PC-9 (cell line): ENCODE measurements around the gene DKK3. TPM values are rescaled to one million over a fixed set of nuclear protein-coding genes. Genes with fewer than 3 reads are reported as not detected.

Experiments
- BruUV-seq: library from RNA; stranded (reverse); fragments of 400-500 nt; replicated peaks from 2 replicates; lab custom pipeline; 2021; lab: Mats Ljungman, UMichigan
- CTCF ChIA-PET: fragments of 300-600 bp; sonication (Branson Sonifier 250); formaldehyde crosslinking; loops from one replicate; lab custom pipeline; 2022; ENCODE audit warnings: antibody characterized with exemption; lab: Charles Lee
- POLR2A ChIA-PET: fragments of 300-600 bp; sonication (Branson Sonifier 250); formaldehyde crosslinking; loops from one replicate; lab custom pipeline; 2022; ENCODE audit warnings: antibody characterized with exemption; ENCODE audit not compliant: unreplicated experiment; lab: Charles Lee
- DNase-seq, 2 experiments: peaks; one replicate each; pipeline versions ENCODE4 v3.0.0 to v3.0.0-alpha.2; 2015 to 2022; ENCODE audit warnings: mixed read lengths in 1 of 2
- H2AFZ ChIP-seq: fragments of 200-600 bp; sonication (generic); 2 replicates; pipeline ENCODE4 v1.8.1; 2017; ENCODE audit warnings: antibody characterized with exemption
- H3F3A ChIP-seq: fragments of 200-600 bp; sonication (generic); 2 replicates; pipeline ENCODE4 v1.8.1; 2017; ENCODE audit warnings: antibody characterized with exemption, mild to moderate bottlenecking, low read depth; ENCODE audit not compliant: insufficient read depth
- H3K27ac ChIP-seq: fragments of 200-600 bp; sonication (generic); 2 replicates; pipeline ENCODE4 v1.6.1; 2016; ENCODE audit warnings: mixed run types
- H3K27me3 ChIP-seq: fragments of 200-600 bp; sonication (generic); 2 replicates; pipeline ENCODE4 v1.6.1; 2016; ENCODE audit warnings: low read depth, mixed run types; ENCODE audit not compliant: insufficient read depth
- H3K36me3 ChIP-seq: fragments of 200-600 bp; sonication (generic); 2 replicates; pipeline ENCODE4 v1.6.1; 2016; ENCODE audit warnings: low read depth, mixed run types
- H3K4me1 ChIP-seq: fragments of 200-600 bp; sonication (generic); replicated peaks from 2 replicates; pipeline ENCODE4 v1.6.1; 2016; ENCODE audit warnings: mixed run types; ENCODE audit not compliant: insufficient read depth
- H3K4me2 ChIP-seq: fragments of 200-600 bp; sonication (generic); 2 replicates; pipeline ENCODE4 v1.6.1; 2017; ENCODE audit warnings: mixed run types
- H3K4me3 ChIP-seq: fragments of 200-600 bp; sonication (generic); 2 replicates; pipeline ENCODE4 v1.6.1; 2016; ENCODE audit warnings: mixed run types
- H3K79me2 ChIP-seq: fragments of 200-600 bp; sonication (generic); 2 replicates; pipeline ENCODE4 v1.6.1; 2017; ENCODE audit warnings: low read depth, mixed run types
- H3K9me2 ChIP-seq: fragments of 200-600 bp; sonication (generic); 2 replicates; pipeline ENCODE4 v1.8.1; 2017; ENCODE audit warnings: mild to moderate bottlenecking; ENCODE audit not compliant: insufficient read depth
- H3K9me3 ChIP-seq: fragments of 200-600 bp; sonication (generic); 2 replicates; pipeline ENCODE4 v1.8.1; 2016; ENCODE audit warnings: low read depth; ENCODE audit not compliant: insufficient read depth
- H4K20me1 ChIP-seq: fragments of 200-600 bp; sonication (generic); 2 replicates; pipeline ENCODE4 v1.8.1; 2017; ENCODE audit not compliant: insufficient read depth
- EZH2 ChIP-seq: fragments of 200-600 bp; sonication (generic); IDR thresholded peaks from 2 replicates; pipeline ENCODE4 v1.8.0; 2017; ENCODE audit warnings: antibody characterized with exemption, low read depth
- intact Hi-C: fragments of 100-400 bp; cut with micrococcal nuclease; formaldehyde crosslinking; loops from one replicate; pipeline ENCODE4 v1.10.0; 2022; ENCODE audit not compliant: unreplicated experiment
- total RNA-seq: library from RNA; stranded (reverse); gene quantifications from 2 replicates; pipeline ENCODE4 v1.2.3, GENCODE V29; 2021
- TF ChIP-seq, protein P1 (sequence below): fragments of 200-600 bp; sonication (generic); conservative IDR thresholded peaks from 2 replicates; pipeline ENCODE4 v1.6.1; 2017; ENCODE audit warnings: mixed run types, antibody characterized with exemption, mild to moderate bottlenecking, moderate library complexity

The DKK3 gene
- total RNA-seq, 1 experiment from 2014 or later = 11.5 TPM

DNA sequence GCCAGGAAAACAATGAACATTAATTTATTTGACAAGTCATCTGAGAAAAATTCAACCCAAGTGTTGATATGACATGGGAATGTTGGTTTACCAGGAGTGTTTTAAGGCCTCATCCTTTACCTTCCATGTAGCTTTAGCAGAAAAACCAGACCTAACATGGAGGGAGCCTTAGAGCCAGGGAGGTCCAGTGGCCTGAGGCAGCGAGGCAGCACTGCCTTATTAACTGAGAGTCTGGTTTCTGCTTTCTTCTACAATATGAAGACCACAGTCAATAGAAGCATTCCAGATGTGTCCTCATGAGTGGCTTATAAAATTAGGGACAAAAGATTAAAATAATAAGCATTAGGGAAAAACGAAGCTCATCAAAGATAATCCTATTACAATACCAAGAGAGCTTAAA lies 61.5 kb downstream of the DKK3 start:
- H3K27me3 ChIP-seq = no peaks in the 10 kb centered on the region
- DNase-seq = no peak
- intact Hi-C loops = no loop called here
- no peaks in the 10 kb centered on the region for H3F3A ChIP-seq
- CTCF ChIA-PET = no interaction called here
- no peaks in the 10 kb centered on the region for H3K9me2 ChIP-seq
- BruUV-seq = no TSS peak
- H3K4me2 ChIP-seq = no peak overlapping the region
- no peak overlapping the region for H3K4me3 ChIP-seq
- POLR2A ChIA-PET = no interaction called here
- no peaks in the 10 kb centered on the region for H3K36me3 ChIP-seq
- no peak for TF ChIP-seq EZH2
- TF ChIP-seq, protein P1, sequence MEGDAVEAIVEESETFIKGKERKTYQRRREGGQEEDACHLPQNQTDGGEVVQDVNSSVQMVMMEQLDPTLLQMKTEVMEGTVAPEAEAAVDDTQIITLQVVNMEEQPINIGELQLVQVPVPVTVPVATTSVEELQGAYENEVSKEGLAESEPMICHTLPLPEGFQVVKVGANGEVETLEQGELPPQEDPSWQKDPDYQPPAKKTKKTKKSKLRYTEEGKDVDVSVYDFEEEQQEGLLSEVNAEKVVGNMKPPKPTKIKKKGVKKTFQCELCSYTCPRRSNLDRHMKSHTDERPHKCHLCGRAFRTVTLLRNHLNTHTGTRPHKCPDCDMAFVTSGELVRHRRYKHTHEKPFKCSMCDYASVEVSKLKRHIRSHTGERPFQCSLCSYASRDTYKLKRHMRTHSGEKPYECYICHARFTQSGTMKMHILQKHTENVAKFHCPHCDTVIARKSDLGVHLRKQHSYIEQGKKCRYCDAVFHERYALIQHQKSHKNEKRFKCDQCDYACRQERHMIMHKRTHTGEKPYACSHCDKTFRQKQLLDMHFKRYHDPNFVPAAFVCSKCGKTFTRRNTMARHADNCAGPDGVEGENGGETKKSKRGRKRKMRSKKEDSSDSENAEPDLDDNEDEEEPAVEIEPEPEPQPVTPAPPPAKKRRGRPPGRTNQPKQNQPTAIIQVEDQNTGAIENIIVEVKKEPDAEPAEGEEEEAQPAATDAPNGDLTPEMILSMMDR = no peak
- H3K27ac ChIP-seq = no peak overlapping the region
- no peaks in the 10 kb centered on the region for H3K9me3 ChIP-seq
- no peaks in the 10 kb centered on the region for H4K20me1 ChIP-seq
- no peaks in the 10 kb centered on the region for H3K4me1 ChIP-seq
- H3K79me2 ChIP-seq = no peaks in the 10 kb centered on the region
- no peak overlapping the region for H2AFZ ChIP-seq

DNA sequence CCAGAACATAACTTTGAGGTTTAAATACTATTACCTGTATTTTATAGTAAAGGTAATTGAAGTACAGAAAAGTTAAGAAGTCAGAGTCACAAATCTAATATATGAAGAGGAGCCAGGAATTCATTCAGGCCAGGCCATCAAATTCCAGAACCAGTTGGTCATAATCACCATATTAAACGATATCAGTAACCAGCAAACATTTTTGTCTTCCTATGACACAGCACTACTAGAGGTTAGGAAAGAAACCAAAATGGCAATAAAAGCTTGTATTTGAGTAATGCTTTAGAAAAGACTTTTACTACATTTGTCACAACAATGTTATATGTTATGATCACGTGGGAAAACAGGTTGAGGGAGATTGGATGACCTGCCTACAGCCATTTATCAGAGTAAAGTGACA lies 62.2 kb downstream of the DKK3 start:
- no TSS peak for BruUV-seq
- no peaks in the 10 kb centered on the region for H3K4me1 ChIP-seq
- H3F3A ChIP-seq = no peaks in the 10 kb centered on the region

DNA sequence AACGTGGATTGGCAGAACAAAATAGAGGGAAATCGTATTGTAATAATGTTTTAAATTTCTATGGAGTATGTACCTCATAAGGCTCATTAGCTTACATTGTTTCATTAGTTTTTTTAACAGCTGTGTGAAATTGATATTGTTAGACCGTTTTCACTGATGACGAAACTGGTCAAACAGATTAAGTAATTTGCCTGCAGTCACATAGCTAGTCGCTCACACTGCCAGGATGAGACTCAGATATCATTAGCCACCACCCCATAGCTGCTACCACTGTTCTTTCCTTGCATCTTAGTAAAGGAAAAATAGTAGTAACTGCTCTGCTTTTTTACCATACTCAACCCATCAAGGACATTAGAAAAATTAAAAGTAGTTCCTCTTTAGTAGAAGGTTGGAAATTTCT lies 64.0 kb downstream of the DKK3 start:
- Histone ChIP-seq H3K9me2 (no peaks in the 10 kb centered on the region), H3K4me2 (no peak overlapping the region), H3K4me3 (no peak overlapping the region), H3K27me3 (no peaks in the 10 kb centered on the region), H2AFZ (no peak overlapping the region), H3K9me3 (no peaks in the 10 kb centered on the region), H3K79me2 (no peaks in the 10 kb centered on the region), H3K36me3 (no peaks in the 10 kb centered on the region), H4K20me1 (no peaks in the 10 kb centered on the region), H3K4me1 (no peaks in the 10 kb centered on the region), H3F3A (no peaks in the 10 kb centered on the region), H3K27ac (no peak overlapping the region)
- ChIA-PET POLR2A (no interaction called here), CTCF (no interaction called here)
- intact Hi-C loops = no loop called here
- TF ChIP-seq, protein P1 = no peak
- TF ChIP-seq EZH2 = no peak
- BruUV-seq = no TSS peak
- no peak for DNase-seq

More for the DNA sequence above, 62.2 kb downstream of the DKK3 start:
- no peaks in the 10 kb centered on the region for H3K9me2 ChIP-seq
- CTCF ChIA-PET = interaction anchor here (0.5 kb wide), 1 partner anchor 341 kb away, joined by 4 read pairs; no protein-coding TSS in a partner anchor
- DNase-seq = no peak
- no peaks in the 10 kb centered on the region for H3K79me2 ChIP-seq
- H2AFZ ChIP-seq = no peak overlapping the region
- TF ChIP-seq, protein P1 = no peak
- TF ChIP-seq EZH2 = no peak
- POLR2A ChIA-PET = no interaction called here
- intact Hi-C loops = no loop called here
- no peaks in the 10 kb centered on the region for H4K20me1 ChIP-seq
- no peaks in the 10 kb centered on the region for H3K9me3 ChIP-seq
- no peak overlapping the region for H3K27ac ChIP-seq
- H3K4me2 ChIP-seq = no peak overlapping the region
- no peak overlapping the region for H3K4me3 ChIP-seq
- H3K27me3 ChIP-seq = no peaks in the 10 kb centered on the region
- no peaks in the 10 kb centered on the region for H3K36me3 ChIP-seq
